DOHH2 (cell line): ENCODE results near the gene UNC13D.

Experiments
- EZH2phosphoT487 ChIP-seq: fragments of 200-600 bp; sonication (generic); IDR thresholded peaks from 2 replicates; pipeline ENCODE4 v1.6.1; 2017; ENCODE audit warnings: borderline replicate concordance, mild to moderate bottlenecking, antibody characterized with exemption, low read length, moderate library complexity, mixed read lengths
- TF ChIP-seq, protein P1 (sequence below): fragments of 200-600 bp; sonication (generic); IDR thresholded peaks from one replicate; pipeline ENCODE4 v1.5.1; 2014; ENCODE audit warnings: antibody characterized with exemption, mild to moderate bottlenecking, low read depth, low read length; ENCODE audit not compliant: poor library complexity, severe bottlenecking

DNA sequence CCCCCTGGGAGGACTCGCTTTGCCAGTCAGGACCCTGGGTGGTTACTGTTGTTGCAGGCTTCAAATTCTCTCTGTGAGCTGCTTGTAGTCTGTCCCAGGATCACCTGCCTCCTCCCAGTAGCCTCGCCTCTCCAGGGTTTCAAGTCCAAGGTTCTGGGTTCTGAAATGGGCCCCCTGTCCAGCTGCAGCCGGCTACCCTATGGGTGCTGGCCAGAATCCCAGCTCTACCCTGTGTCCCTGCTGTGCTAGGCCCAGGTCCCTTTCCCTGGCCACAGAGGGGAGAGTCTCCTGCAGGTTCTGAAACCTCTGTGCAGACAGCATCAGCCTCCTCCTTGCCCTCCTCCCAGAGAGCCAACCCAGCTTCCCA is 21.4 kb downstream of the UNC13D start:
- TF ChIP-seq, protein P1, sequence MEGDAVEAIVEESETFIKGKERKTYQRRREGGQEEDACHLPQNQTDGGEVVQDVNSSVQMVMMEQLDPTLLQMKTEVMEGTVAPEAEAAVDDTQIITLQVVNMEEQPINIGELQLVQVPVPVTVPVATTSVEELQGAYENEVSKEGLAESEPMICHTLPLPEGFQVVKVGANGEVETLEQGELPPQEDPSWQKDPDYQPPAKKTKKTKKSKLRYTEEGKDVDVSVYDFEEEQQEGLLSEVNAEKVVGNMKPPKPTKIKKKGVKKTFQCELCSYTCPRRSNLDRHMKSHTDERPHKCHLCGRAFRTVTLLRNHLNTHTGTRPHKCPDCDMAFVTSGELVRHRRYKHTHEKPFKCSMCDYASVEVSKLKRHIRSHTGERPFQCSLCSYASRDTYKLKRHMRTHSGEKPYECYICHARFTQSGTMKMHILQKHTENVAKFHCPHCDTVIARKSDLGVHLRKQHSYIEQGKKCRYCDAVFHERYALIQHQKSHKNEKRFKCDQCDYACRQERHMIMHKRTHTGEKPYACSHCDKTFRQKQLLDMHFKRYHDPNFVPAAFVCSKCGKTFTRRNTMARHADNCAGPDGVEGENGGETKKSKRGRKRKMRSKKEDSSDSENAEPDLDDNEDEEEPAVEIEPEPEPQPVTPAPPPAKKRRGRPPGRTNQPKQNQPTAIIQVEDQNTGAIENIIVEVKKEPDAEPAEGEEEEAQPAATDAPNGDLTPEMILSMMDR, result no peak
- no peak for TF ChIP-seq EZH2phosphoT487
